ENCODE measurements around the gene RBPMS2. TPM values are rescaled to one million over a fixed set of nuclear protein-coding genes. Genes with fewer than 3 reads are reported as not detected.

Gene RBPMS2
- total RNA-seq, 2 donors from 2014 or later = 2.3 to 14.0 TPM

DNA sequence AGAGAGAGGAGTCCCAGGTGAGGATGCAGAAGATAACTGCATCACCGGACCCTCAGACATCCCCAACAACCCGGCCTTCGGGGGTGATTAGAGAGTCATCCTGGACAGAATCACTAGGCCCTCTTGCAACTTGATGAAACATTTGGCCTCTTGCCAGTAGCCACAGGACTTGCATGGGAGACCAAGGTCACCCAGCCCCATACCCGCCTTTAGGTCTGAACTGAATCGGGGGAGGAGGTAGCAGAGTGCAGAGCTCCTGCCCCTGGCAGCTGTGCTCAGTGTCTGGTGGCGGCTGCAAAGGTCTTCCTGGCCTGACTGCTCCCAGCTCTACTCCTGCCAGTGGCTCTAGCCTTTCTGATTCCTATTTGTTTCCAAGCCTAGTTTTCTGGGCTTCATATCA, 37.7 kb upstream of the RBPMS2 start:
- no peaks in the 10 kb centered on the region for H3K36me3 ChIP-seq
- TF ChIP-seq POLR2AphosphoS5 (IDR thresholded peaks at IDR 0.05) (no peak), POLR2A (IDR thresholded peaks at IDR 0.05) (no peak)
- TF ChIP-seq, protein P1, sequence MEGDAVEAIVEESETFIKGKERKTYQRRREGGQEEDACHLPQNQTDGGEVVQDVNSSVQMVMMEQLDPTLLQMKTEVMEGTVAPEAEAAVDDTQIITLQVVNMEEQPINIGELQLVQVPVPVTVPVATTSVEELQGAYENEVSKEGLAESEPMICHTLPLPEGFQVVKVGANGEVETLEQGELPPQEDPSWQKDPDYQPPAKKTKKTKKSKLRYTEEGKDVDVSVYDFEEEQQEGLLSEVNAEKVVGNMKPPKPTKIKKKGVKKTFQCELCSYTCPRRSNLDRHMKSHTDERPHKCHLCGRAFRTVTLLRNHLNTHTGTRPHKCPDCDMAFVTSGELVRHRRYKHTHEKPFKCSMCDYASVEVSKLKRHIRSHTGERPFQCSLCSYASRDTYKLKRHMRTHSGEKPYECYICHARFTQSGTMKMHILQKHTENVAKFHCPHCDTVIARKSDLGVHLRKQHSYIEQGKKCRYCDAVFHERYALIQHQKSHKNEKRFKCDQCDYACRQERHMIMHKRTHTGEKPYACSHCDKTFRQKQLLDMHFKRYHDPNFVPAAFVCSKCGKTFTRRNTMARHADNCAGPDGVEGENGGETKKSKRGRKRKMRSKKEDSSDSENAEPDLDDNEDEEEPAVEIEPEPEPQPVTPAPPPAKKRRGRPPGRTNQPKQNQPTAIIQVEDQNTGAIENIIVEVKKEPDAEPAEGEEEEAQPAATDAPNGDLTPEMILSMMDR (IDR thresholded peaks at IDR 0.05) = no peak
- DNase-seq (ENCODE audit: low spot score) = no peak
- H3K27me3 ChIP-seq (replicated peaks; ENCODE audit: insufficient read depth) = no peaks in the 10 kb centered on the region
- H3K27ac ChIP-seq = no peak overlapping the region
- intact Hi-C loops (cut with DNase I) = loop anchor here (5.0 kb wide), 1 partner anchor 126 kb away; no protein-coding TSS in a partner anchor
- 79% methylated on average over 6 of the region's 6 CpGs for WGBS
- H3K4me3 ChIP-seq = no peak overlapping the region
- H3K4me1 ChIP-seq (replicated peaks) = no peaks in the 10 kb centered on the region
- H3K9me3 ChIP-seq = no peaks in the 10 kb centered on the region

DNA sequence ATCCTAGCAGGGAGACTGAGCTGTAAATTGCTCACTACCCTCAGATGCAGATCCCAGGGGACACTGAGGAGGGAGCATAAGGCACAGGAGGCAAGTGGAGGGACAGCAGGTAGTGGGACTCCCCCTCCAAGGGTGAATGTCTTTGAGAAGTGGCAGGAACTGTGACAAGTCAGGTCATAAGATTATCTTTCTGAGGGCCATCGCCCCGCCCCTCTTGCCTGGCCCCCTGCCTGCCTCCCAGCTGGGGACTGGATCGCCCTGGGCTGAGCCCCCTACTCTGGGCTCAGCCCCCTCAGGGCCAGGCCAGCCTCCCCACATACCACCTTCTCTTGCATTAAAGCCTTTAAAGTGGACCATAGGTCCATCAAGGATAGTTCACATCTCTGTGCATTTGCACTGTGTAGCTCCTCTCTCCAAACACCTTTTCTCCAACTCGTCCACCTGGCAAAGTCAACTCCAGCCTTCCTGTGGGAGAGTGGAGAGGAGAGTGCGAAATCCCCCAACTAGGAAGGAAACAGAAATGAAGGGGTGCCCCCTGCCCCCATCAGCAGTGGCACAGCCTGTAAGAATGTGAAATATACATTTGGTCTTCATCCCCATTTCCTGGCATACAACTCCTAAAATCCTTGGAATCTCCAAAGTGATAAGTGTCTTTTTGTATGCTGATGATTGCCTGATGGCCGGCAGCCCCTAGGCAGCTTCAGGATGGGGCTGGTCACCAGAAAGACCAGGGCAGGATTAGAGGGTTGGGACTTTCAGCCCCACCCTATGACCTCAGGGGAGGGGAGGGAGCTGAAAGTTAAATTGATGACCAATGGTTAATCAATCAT, 35.3 kb upstream of the RBPMS2 start:
- DNase-seq (ENCODE audit: low spot score) = no peak
- no peak for TF ChIP-seq POLR2A (IDR thresholded peaks at IDR 0.05)
- no peak for TF ChIP-seq POLR2AphosphoS5 (IDR thresholded peaks at IDR 0.05)
- TF ChIP-seq, protein P1 (IDR thresholded peaks at IDR 0.05) = no peak
- no peaks in the 10 kb centered on the region for H3K9me3 ChIP-seq
- 79% methylated on average over 6 of the region's 6 CpGs for WGBS
- H3K27ac ChIP-seq = no peak overlapping the region
- H3K4me1 ChIP-seq (replicated peaks) = no peaks in the 10 kb centered on the region
- H3K4me3 ChIP-seq = no peak overlapping the region
- intact Hi-C loops (cut with DNase I) = loop anchor here (5.0 kb wide), 1 partner anchor 123 kb away; no protein-coding TSS in a partner anchor
- no peaks in the 10 kb centered on the region for H3K27me3 ChIP-seq (replicated peaks; ENCODE audit: insufficient read depth)
- no peaks in the 10 kb centered on the region for H3K36me3 ChIP-seq

DNA sequence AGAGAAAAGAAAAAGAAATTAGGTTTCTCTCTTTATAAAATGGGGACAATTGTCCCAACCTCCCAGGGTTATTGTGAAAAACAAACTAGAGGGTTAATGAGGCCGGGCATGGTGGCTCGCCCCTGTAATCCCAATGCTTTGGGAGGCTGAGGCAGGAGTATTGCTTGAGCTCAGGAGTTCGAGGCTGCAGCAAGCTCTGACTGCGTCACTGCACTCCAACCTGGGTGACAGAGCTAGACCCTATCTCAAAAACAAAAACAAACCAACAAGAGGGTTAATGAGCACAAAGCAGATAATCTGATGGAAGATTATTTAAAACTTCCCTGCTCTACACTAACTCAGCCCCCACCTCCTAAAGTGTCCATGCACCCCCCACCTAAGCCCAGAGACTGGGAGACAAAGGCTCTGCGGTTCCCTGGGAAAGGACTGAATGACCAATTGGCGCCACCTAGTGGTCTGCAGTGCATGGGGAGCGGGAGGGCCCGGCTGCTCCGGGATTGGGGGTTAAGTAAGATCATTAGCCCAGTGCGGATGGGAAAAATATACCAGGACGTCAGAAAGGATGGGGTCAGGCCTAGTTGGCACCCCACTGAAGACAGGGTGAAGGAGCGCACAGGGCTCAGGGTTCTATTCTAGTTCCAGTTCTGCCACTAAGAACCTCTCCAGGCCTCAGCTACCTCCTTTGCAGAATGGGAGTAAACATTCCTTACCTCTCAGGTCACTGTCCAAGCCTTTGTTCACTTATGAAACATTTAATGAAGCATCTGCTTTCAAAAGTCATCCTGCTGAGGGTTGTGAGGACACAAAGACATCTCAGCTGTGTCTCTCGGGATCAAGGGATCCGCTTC, 34.5 kb upstream of the RBPMS2 start:
- no peaks in the 10 kb centered on the region for H3K27me3 ChIP-seq (replicated peaks; ENCODE audit: insufficient read depth)
- intact Hi-C loops (cut with DNase I) = loop anchor here (2.0 to 5.0 kb wide), 2 partner anchors 69 to 123 kb away; no protein-coding TSS in a partner anchor
- no peaks in the 10 kb centered on the region for H3K9me3 ChIP-seq

DNA sequence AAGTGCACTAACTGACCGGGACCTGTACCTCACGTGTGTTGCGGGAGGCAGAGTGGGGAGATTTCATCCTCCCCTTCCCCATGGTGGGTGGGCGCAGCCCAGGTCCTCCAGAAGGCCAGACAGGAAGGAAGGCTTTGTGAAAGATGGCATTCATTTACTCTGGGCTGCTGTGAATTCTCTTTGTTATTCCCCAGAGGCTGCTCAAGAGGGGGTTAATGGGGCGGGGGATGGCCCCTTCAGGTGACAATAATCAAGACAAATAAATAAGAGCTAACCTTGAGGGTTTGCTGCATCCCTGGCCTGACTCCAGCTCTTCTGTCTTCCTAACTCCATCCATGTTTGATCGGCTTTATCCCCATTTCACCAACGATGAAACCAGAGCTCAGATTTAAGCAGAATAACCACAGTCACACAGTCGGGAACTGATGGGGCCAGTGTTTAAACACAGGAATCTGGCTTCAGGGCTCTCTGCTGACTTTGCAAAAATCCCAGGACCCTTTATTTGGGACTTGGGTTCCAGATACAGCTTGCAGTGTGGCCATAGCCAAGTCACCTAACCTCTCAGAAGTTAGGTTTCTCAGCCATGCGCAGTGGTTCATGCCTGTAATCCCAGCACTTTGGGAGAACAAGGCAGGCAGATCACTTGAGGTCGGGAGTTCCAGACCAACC, 33.5 kb upstream of the RBPMS2 start:
- DNase-seq (ENCODE audit: low spot score) = no peak
- TF ChIP-seq POLR2A (IDR thresholded peaks at IDR 0.05) (no peak), POLR2AphosphoS5 (IDR thresholded peaks at IDR 0.05) (no peak)
- TF ChIP-seq, protein P1 (IDR thresholded peaks at IDR 0.05) = no peak
- Histone ChIP-seq H3K27ac (no peak overlapping the region), H3K4me1 (replicated peaks) (no peaks in the 10 kb centered on the region), H3K9me3 (no peaks in the 10 kb centered on the region), H3K4me3 (no peak overlapping the region), H3K36me3 (no peaks in the 10 kb centered on the region), H3K27me3 (replicated peaks; ENCODE audit: insufficient read depth) (no peaks in the 10 kb centered on the region)
- 74% methylated on average over 10 of the region's 10 CpGs for WGBS
- intact Hi-C loops (cut with DNase I) = loop anchor here (2.0 kb wide), 1 partner anchor 68 kb away; no protein-coding TSS in a partner anchor

More for the DNA sequence above, 34.5 kb upstream of the RBPMS2 start:
- TF ChIP-seq POLR2A (IDR thresholded peaks at IDR 0.05) = no peak
- TF ChIP-seq, protein P1 (IDR thresholded peaks at IDR 0.05) = peak; percentile 79 to 94 (median 86)
- no peak for TF ChIP-seq POLR2AphosphoS5 (IDR thresholded peaks at IDR 0.05)
- Histone ChIP-seq H3K27ac (no peak overlapping the region), H3K4me1 (replicated peaks) (no peaks in the 10 kb centered on the region), H3K36me3 (no peaks in the 10 kb centered on the region), H3K4me3 (no peak overlapping the region)
- DNase-seq (ENCODE audit: low spot score) = peak; percentile 63
- 37% methylated on average over 14 of the region's 14 CpGs for whole genome bisulfite sequencing

Data from prostate gland (tissue), 2 donors.